HCT116 (cell line): Measurements from ENCODE around the gene KLK6.
"Not testable (repeated sequence)": the region's sequence is repeated elsewhere in the genome, so short reads cannot be mapped to it uniquely, and the experiment has no call there.

Experiments
- EZH2 ChIP-seq: fragments of 200-600 bp; sonication (generic); IDR thresholded peaks from 2 replicates; pipeline ENCODE4 v1.6.1; 2017; ENCODE audit warnings: antibody characterized with exemption, mixed run types
- EZH2phosphoT487 ChIP-seq: fragments of 200-600 bp; IDR thresholded peaks from 2 replicates; pipeline ENCODE4 v1.6.1; 2018; ENCODE audit warnings: antibody characterized with exemption, borderline replicate concordance
- YY1 ChIP-seq: IDR thresholded peaks from 2 replicates; pipeline ENCODE4 v1.6.1; 2011; ENCODE audit warnings: low read length, low read depth, moderate library complexity, mild to moderate bottlenecking; ENCODE audit not compliant: insufficient replicate concordance; ENCODE audit errors: extremely low read depth
- TF ChIP-seq, protein P1 (sequence below), 3 experiments: fragments of 200-600 bp in 1 of 3; sonication (generic) in 1 of 3; IDR thresholded peaks in 2 of 3; conservative IDR thresholded peaks in 1 of 3; 2 replicates each; pipeline ENCODE4 v1.5.1; 2012 to 2017; ENCODE audit warnings: low read depth in 2 of 3, low read length in 2 of 3, antibody characterized with exemption in 1 of 3, borderline replicate concordance in 1 of 3, control low read depth in 1 of 3, mild to moderate bottlenecking in 1 of 3, mixed read lengths in 1 of 3, mixed run types in 1 of 3, moderate library complexity in 1 of 3; ENCODE audit not compliant: insufficient read depth in 1 of 3

DNA sequence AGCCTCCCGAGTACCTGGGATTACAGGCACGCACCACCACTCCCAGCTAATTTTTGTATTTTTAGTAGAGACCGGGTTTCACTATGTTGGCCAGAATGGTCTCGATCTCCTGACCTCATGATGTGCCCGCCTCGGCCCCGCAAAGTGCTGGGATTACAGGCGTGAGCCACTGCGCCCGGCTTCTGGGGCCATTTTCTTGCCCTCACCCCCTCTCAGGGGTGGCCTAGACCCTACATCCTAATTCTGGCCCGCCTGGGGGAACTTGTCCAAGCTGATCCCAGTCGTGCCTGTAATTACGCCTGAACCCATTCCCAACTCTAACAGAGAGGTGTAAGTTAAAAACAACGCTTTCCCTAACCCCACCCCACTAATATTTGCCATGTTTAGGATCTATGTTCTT lies 15.0 kb upstream of the KLK6 start:
- TF ChIP-seq EZH2phosphoT487, EZH2, YY1: not testable (repeated sequence)
- TF ChIP-seq, protein P1, sequence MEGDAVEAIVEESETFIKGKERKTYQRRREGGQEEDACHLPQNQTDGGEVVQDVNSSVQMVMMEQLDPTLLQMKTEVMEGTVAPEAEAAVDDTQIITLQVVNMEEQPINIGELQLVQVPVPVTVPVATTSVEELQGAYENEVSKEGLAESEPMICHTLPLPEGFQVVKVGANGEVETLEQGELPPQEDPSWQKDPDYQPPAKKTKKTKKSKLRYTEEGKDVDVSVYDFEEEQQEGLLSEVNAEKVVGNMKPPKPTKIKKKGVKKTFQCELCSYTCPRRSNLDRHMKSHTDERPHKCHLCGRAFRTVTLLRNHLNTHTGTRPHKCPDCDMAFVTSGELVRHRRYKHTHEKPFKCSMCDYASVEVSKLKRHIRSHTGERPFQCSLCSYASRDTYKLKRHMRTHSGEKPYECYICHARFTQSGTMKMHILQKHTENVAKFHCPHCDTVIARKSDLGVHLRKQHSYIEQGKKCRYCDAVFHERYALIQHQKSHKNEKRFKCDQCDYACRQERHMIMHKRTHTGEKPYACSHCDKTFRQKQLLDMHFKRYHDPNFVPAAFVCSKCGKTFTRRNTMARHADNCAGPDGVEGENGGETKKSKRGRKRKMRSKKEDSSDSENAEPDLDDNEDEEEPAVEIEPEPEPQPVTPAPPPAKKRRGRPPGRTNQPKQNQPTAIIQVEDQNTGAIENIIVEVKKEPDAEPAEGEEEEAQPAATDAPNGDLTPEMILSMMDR (IDR thresholded peaks at IDR 0.05 in 2 of 3, conservative IDR thresholded peaks at IDR 0.05 in 1 of 3; ENCODE audit: borderline replicate concordance in 1 of 3, insufficient read depth in 1 of 3, low read depth in 2 of 3, low read length in 2 of 3), result not testable (repeated sequence)
